DMS 273 (cell line): ENCODE measurements around the gene N4BP2L2.

ENCODE experiments used
- DNase-seq: peaks from one replicate; lab custom pipeline; 2025; ENCODE audit not compliant: unreplicated experiment; lab: John Stamatoyannopoulos, UW

N4BP2L2 gene

DNA sequence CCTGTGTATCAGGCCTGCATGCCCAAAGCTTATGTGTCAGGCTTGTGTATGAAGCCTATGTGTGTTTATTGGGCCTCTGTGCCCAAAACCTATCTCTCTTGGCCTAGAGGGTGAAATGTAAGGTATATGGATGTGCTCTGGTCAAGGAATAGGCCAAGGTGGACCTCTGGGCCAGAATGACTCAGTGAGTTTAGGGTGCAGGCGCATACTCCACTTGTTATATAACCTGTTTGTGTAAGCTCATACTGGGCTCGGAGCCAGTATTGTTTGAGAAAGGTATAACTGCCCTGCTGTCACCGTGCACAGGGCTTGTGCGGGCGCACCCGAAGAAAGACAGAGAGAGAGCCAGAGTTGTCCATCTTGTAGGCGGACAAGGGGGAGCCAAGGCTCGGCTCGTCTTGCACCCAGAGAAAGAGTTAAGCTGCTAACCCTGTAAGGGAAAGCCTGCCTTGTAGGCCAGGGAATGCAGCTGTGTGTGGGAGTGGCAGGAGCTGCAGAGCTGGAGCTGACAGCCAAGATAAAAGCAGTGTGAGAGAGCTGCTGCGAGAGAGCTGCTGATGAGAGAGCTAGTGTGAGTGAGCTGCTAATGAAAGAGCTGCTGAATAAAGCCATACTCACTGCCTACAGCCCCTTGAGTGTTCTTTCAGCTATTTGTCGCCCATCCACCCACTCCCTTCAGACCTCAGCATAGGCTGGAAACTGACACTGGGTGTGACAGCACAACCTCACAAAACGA, 67.2 kb downstream of the N4BP2L2 start:
- DNase-seq, result no peak

DNA sequence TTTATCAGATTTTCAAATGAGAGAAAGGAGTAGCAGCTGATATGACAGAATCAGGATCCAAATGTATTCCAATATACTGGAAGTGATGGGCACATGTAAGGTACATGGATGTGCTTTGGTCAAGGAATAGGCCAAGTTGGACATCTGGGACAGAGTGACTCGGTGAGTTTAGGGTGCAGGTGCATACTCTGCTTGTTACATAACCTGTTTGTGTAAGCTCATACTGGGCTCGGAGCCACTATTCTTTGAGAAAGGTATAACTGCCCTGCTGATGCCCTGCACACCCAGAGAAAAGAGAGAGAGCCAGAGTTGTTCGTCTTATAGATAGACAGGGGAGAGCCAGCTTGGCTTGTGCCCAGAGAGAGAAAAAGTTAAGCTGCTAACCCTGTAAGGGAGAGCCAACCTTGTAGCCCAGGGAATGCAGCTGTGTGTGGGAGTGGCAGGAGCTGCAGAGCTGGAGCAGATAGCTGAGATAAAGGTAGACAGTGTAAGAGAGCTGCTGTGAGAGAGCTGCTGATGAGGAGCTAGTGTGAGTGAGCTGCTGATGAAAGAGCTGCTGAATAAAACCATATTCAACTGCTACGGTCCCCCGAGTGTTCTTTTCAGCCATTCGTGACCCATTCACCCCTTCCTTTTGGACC, 70.0 kb downstream of the N4BP2L2 start:
- no peak for DNase-seq

DNA sequence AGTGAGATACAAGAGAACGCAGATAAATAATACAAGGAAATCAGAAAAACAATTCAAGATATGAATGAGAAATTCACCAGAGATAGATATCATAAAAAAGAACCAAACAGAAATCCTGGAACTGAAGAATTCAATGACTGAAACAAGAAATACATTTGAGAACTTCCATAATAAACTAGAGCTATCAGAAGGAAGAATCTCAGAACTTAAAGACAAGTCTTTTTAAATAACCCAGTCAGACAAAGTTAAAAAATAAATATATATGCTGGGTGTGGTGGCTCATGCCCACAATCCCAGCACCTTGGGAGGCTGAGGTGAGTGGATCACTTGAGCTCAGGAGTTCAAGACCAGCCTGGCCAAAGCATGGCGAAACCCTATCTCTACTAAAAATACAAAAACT, 82.0 kb downstream of the N4BP2L2 start:
- no peak for DNase-seq

DNA sequence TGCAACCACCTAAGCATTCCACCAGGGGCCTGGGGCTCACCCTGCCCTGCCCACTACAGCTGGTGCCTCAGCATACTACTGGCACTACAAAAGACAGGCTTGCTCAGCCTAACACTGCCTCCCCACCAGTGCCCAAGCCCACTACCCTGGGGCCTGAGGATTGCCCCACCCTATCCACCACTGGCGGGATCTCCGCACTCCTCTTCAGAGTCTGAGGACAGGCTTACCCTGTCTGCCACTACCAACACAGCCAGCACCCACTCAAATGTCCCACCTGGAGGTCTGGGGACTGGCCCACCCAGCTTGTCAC, 83.0 kb downstream of the N4BP2L2 start:
- no peak for DNase-seq

DNA sequence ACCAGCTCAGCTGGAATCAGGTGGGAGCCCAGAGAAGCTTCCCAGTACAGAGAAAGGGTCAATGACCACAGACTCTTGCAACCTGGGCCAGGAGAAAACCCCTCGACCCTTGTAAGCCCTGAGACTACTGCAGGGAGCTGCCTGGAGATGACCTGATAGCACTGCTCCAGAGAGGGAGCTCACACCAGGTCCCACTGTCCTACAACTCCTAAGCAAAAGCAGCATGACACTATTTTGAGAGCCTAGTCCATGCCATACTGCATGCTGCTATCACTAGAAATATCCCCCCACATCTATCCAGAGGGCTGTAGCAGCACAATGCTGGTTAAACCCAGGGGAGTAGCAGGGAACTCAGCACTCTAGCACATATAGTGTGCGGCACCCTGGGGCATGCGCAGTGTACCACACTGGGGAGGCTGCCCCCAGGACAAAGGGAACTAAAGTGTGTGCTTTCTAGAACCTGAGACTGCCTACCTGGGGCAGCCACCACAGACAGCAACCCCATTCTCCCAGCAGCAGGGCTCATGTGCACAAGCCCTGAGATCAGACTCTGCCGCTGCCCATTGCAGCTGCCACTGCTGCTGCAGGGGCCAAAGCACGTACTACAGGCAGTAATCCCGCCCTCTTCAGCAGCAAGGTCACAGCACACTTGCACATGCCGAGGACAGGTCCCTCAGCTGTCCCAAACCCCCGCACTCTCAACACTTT, 83.6 kb downstream of the N4BP2L2 start:
- DNase-seq, result no peak

DNA sequence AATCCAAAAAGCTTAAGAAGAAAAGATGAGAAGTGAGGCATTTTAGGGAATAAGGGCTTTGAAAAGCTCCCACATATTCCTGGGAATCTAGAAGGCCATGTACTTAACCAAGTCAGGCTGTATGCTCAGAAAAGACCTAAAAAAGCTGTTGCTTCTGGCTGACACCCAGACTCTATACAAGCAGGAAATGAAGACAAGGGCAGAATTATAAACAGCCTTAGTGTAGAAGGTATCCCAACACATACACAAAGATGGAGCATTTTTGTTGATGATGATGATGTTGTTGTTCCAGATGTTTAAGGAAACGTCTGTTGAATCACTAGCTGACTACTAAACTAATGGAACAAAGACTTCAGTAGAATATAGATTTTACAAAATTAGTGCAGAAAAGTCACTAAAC, 84.6 kb downstream of the N4BP2L2 start:
- no peak for DNase-seq

DNA sequence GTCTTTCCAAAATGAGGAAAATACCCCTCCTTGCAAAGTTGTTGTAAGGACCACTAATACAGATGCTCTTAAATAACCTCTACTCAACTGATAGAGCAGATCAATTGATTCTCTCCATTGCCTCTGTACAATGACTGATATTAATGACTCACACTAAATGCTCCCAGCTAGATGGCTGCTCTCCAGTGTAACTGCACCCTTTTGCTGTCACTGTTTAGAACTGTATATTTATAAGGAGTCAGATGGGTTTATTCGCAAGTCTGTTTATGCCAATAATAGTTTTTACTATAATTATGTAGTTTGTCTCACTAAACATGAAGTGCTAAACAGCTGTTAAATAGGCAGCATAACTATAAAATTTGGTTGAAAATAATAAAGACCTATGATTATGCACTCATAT, 89.6 kb downstream of the N4BP2L2 start:
- DNase-seq, result no peak

DNA sequence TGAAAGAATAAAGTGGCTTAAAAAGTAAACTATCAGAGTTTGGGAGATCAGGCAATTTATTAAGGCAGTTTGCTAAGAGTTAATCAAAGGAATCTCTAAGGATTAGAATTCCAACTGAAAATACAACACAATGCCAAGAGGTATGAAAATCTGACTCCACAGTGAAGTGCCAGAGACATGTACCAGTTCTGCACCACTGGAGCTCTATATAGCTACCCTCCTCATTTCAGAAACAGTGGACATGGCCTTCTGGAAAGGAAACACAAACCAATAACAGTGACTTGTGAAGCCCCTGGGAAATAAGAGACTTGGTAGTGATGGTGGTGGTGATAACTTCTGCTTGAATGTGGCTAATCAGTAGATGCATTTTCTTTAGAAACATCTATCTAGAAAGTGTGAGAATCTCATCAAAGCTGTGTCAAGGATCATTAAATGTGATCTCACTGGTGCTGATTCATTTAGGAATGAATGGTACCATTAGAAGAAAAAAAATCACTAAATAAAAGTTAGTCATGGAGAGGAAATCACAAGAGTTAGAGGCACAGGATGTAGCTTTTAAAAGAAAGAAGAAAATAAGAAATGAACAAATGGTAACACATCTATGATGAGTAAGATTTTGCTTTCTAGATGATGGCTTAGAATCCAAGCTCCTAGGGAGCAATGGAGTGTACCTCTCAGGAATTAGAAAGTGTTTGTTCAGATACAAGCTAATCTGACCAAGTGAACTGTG, 90.5 kb downstream of the N4BP2L2 start:
- no peak for DNase-seq

DNA sequence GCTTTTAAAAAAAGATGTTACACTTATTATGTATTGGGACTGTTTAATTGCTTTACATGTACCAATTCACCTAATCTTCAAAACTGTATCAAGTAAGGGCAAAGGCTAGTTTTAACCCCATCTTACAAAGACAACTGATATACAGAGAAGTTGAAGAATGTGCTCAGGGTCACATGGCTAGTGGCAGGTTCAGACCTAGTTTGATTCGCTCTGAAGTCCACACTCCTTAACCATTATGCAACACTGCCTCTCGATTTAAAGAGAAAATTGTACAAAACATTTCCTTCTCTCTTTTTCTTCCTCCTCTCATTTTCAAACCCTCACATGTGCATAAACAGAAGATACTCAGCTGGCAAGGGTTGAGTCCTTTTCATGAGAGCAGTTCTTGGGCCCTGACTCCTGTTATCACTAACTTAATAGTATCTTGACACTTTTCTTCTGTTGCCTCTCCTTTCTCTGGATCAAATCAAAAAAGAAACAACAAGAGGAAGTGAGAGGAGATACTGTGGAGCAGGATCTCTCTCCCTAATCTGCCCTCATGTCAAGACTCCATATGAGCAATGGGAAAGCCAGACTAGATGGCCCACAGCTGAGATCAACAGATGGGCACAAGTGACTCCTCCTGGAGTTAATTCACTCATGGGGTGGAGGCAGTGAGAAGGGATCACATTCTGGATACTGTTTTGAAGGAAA, 91.7 kb downstream of the N4BP2L2 start:
- DNase-seq, result peak; percentile 5

DNA sequence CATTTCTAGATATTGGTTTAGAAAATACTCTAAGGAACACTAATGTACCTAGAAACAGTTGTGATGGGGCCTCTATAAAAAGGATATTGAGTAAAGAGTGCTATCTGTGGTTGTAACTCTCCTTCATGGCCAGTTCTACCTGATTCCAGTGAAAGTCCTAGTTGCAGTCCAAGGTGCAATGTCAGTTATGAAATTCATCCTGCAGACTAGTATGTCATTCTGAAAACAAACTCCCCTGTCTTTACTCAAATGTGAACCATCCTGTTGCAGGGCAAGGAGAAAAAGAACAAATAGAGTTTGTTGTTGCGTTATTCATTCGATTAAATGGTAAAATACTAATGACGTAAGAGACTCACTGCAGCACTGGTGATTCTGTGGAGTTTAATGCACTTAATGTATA, 92.4 kb downstream of the N4BP2L2 start:
- no peak for DNase-seq

DNA sequence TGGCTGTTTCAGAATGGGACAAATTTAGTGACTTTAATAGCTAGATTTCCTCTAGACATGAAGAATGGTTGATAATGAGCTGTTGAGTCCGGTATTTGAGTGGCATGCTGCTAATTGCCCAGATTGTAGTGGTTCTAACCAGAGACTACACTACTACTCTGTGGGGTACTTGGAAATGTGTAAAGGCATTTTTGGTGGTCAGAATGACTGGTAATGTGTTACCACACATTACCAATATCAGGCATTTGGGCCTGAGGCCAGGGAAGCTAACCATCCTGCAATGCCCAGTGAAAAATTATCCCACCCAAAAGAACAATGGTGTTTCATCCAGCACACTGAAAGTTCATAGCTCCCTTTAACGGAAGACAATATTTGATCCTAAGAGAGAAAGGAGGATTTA, 93.1 kb downstream of the N4BP2L2 start:
- DNase-seq, result no peak

DNA sequence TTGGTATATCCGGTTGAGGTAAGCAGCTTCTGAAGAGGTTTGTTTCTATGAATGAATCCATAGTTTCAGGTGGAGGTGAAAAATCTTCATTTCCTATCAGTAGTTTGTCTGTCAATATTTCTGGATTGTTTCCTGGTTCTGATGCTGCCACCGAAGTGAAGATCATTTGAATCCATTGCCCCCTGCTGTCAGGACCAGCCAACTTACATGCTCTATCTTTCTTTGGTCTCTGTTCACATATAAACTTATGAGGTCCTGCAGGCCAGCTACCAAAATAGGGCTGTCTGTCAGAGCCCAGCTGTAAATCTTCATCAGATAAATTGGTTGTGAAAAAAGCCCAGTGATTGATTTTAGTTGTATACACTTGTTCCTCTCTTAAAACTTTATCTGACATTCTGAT, 95.5 kb downstream of the N4BP2L2 start:
- peak; percentile 24 for DNase-seq

DNA sequence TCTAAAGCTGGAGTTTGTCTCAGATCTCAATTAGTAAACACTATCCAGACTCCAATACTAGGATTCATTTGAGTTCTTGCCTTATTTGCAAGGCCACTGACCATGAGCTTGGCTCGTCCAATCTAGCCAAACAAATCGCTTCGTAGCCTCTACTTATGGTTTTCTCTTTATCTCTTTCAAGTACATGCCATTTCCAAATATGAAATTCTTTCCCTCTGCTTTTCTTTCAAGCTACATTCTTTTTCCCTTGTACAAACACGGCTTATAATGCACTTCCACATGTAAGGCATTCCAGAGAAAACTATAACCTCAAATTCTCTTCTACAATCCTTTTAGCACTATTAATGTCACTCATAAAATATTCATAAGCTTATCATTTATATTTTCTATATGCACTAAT, 99.7 kb downstream of the N4BP2L2 start:
- no peak for DNase-seq

DNA sequence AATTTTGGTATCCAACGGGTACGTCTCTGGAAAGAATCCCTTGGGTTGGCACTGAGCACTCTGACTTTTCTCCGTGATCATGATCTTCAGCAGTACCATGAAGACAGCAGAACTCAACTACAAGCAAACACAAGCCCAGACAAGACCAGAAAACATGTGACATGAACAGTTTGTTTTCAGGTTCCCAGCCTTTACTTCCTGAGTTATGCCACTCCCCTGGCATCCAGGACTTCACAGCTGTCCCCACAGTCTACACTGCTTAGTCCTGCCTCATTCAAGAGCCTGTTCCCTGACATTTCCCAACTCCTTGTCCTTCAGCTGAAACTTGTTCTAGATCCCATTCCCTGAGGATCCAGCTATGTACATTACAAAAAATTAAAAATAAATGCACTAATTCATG, 105.7 kb downstream of the N4BP2L2 start:
- DNase-seq, result peak; percentile 54

DNA sequence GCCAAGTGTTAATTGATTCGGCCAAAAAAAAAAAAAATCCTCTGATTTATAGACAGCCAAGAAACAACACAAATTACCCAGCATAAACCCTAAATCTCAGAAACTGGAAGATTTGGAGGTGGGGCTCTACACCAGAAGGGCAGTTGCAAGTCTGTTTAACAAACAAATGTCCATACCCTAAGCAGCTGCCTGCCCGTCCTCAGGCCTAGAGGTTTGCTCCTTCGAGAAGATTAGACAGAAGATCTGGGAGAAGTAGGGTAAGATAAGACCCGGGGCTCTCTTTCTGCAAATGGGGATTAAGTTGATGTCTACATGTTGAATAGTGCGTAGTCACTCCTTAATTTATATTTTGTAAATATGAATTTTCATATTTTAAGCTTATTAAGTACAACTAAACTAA, 107.2 kb downstream of the N4BP2L2 start:
- no peak for DNase-seq

DNA sequence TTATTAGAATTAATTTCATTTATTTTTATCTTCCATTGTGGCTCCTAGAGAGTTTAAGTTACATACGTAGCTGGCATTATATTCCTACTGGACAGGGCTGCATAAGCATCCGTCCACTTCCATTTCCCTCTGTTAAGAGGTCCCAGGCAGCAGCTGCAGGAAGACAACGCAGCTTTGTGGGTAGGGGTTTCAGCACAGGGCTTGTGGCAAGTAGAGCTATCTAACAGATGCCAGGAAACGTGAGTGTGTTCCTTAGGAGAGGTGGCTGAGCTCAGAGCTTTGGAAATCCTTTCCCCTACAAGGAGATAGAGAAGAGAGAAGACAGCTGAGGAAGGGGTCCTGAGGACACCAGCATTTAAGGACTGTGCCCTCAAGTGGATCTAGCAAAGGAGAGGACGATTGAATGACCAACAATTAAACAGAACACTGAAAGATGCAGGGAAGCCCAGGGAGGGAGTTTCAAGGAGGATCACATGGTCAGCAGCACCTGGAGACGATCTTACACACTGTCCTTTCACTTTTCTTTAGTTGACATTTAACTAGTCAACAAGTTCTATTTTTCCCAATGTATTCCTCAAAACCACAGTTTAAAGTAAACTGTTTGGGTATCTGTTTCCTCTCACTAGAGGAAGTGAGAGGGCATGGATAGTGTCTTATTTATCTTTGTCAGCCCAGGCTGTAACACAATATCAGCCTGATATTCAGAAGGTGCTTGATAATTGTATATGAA, 108.4 kb downstream of the N4BP2L2 start:
- no peak for DNase-seq

DNA sequence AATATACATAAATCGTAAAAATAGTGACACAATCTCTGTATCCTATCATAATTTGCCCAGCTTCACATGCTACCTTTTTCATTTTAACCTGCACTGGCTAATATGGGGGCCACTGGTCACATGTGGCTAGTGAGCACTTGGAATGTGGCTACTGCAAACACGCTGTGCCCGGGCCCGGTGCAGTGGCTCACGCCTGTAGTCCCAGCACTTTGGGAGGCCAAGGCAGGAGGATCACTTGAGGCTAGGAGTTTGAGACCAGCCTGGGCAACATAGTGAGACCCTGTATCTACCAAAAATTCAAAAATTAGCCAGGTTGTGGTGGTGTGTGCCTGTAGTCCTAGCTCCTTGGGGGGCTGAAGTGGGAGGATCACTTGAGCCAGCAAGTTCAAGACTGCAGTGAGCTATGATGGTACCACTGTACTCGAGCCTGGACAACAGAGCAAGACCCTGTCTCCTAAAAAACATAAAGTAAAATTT, 109.1 kb downstream of the N4BP2L2 start:
- no peak for DNase-seq

DNA sequence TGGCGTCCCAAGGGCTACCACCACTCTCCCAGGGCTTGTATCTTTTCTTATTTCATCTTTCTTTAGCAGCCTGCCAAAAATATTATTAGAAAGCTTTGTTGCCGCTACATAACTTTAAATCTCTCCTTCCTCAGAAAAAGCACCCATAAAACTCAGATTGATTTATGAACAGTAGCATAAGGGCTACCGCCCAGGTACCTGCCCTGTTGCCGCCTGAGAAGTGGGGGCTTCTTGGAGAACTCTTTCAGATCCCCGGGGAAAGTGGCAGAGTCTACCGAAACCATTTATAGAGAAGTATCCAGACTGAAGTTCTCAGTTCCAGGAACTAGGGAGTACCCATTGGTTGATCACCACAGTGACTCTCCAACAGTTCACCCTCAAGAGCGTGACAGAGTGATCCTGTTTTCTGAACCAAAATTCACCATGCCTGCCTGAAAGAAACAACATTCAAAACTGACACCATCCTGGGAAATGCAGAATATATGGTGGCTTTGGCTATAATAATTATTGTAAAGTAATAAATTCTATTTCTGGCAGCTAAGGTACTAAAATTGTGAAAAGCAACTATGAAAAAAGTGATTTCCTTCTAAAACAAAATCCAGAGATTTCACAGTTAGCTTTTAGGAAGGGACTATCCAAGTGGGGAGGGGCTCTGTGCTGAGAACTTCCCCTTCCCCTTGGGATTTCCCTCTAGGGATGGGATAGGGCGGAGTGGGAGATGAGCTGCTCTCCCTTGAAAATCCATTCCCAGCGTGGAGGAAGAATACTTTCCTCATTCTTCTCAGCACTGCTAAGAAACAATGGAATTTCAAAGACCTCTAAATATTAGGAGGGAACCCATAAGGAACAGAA, 109.8 kb downstream of the N4BP2L2 start:
- no peak for DNase-seq

DNA sequence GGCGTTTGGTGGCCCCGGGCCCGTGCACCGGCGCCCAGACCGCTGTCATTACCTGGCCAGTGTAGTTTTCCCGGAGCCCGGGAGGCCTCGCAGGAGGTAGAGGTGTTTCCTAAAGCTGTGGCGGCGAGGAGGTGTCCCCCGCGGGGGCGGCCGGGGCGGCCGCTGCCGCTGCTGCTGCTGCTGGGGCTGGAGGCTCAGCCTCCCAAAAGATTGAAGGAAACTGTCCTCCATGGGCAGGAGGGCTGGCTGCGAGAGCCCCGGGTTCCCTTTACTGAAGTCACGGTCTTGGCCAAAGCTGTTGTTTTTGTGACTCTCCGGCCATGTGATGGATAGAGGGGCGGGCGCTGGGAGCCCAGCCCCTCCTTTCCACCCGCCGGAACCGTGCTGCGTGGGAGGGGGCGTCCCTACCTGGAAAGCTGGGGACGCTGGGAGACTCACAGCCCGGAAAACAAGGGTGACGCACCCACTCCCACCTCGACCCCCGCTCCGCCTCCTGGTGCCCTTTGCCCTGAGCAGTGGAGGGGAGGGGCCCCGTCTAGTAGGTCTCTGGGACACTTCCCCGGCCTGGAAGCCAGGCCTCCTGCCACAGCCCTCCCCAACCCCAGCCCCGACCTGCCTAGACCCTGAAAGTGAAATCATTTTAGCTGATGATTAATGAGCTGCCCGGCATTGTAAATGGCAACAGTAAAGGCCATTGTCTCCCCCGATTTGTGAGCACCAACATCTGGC, 110.6 kb downstream of the N4BP2L2 start, which contains the start of gene N4BP2L1:
N4BP2L1 (minus strand) TSS at position 279 of the 729 bp plus-strand sequence; CDS start at position 231, 48 bp downstream.
- peak; percentile 66 for DNase-seq
